Urothelium cell line (cell line): ENCODE data around the gene EIF5.

Source experiments
- DNase-seq: peaks from one replicate; pipeline ENCODE4 v3.0.0; 2011; ENCODE audit warnings: low spot score, mixed read lengths
- FAIRE-seq: peaks from 2 replicates; lab custom pipeline; 2011; peaks lifted over from hg19 to GRCh38; lab: Jason Lieb, UNC

EIF5 gene

GRCh38 chr14:103333754-103334643 lies at the start of gene EIF5:
Gene EIF5 (plus strand): TSS chr14:103334237. CDS start chr14:103335861, 1,624 bp downstream.
- no peak for FAIRE-seq

GRCh38 chr14:103284574-103285467 lies 49.2 kb upstream of the EIF5 start:
- no peak for FAIRE-seq

More at GRCh38 chr14:103333754-103334643, at the start of gene EIF5:
- peak; percentile 94 for DNase-seq

GRCh38 chr14:103286460-103286859 lies 47.6 kb upstream of the EIF5 start:
- DNase-seq = no peak

More at GRCh38 chr14:103284574-103285467, 49.2 kb upstream of the EIF5 start:
- no peak for DNase-seq

GRCh38 chr14:103286968-103287850 lies 46.8 kb upstream of the EIF5 start:
- no peak for DNase-seq
- no peak for FAIRE-seq

More at GRCh38 chr14:103286460-103286859, 47.6 kb upstream of the EIF5 start:
- no peak for FAIRE-seq

GRCh38 chr14:103288076-103288766 lies 45.8 kb upstream of the EIF5 start:
- DNase-seq (no peak), FAIRE-seq (no peak)

GRCh38 chr14:103290056-103290455 lies 44.0 kb upstream of the EIF5 start:
- DNase-seq (no peak), FAIRE-seq (no peak)

- DNase-seq = no peak
- no peak for FAIRE-seq
These were observed 43.5 kb upstream of the EIF5 start for GRCh38 chr14:103290494-103290893.

- FAIRE-seq (no peak), DNase-seq (no peak)
These were observed 43.1 kb upstream of the EIF5 start for GRCh38 chr14:103290961-103291360.

- peak; percentile 71 for DNase-seq
- no peak for FAIRE-seq
These were observed 41.3 kb upstream of the EIF5 start for GRCh38 chr14:103292426-103293374.

GRCh38 chr14:103293465-103293864 lies 40.6 kb upstream of the EIF5 start:
- DNase-seq (no peak), FAIRE-seq (no peak)

- FAIRE-seq (no peak), DNase-seq (no peak)
These were observed 39.9 kb upstream of the EIF5 start for GRCh38 chr14:103294091-103294490.

- no peak for FAIRE-seq
- no peak for DNase-seq
These were observed 38.0 kb upstream of the EIF5 start for GRCh38 chr14:103296007-103296406.

- FAIRE-seq (no peak), DNase-seq (no peak)
These were observed 37.0 kb upstream of the EIF5 start for GRCh38 chr14:103296987-103297386.

GRCh38 chr14:103298620-103299019 lies 35.4 kb upstream of the EIF5 start:
- DNase-seq (no peak), FAIRE-seq (no peak)

- FAIRE-seq (no peak), DNase-seq (no peak)
These were observed 32.3 kb upstream of the EIF5 start for GRCh38 chr14:103301512-103302354.

- DNase-seq (no peak), FAIRE-seq (no peak)
These were observed 31.1 kb upstream of the EIF5 start for GRCh38 chr14:103302966-103303365.

- FAIRE-seq = no peak
- DNase-seq = no peak
These were observed 29.3 kb upstream of the EIF5 start for GRCh38 chr14:103304706-103305105.
